ENCODE results near the gene NUP153.
"Not testable (repeated sequence)": the region's sequence is repeated elsewhere in the genome, so short reads cannot be mapped to it uniquely, and the experiment has no call there.

Gene NUP153

GRCh38 chr6:17593246-17593645 lies 113.5 kb downstream of the NUP153 start:
- DNase-seq (ENCODE audit: insufficient read length, low spot score) (no peak), FAIRE-seq (no peak)
- TF ChIP-seq POLR2A (IDR thresholded peaks at IDR 0.05; ENCODE audit: low read depth, low read length) = no peak

- DNase-seq (ENCODE audit: insufficient read length, low spot score) (no peak), FAIRE-seq (no peak)
- TF ChIP-seq POLR2A (IDR thresholded peaks at IDR 0.05; ENCODE audit: low read depth, low read length) = no peak
Observed at GRCh38 chr6:17591287-17591686, 115.4 kb downstream of the NUP153 start.

- FAIRE-seq = peak; percentile 94
- peak; percentile 77 for DNase-seq (ENCODE audit: insufficient read length, low spot score)
- TF ChIP-seq POLR2A (IDR thresholded peaks at IDR 0.05; ENCODE audit: low read depth, low read length) = no peak
Observed at GRCh38 chr6:17589406-17590096, 117.2 kb downstream of the NUP153 start.

- FAIRE-seq = no peak
- no peak for DNase-seq (ENCODE audit: insufficient read length, low spot score)
- TF ChIP-seq POLR2A (IDR thresholded peaks at IDR 0.05; ENCODE audit: low read depth, low read length) = no peak
Observed at GRCh38 chr6:17588011-17588410, 118.7 kb downstream of the NUP153 start.

GRCh38 chr6:17586623-17587022 lies 120.1 kb downstream of the NUP153 start:
- not testable (repeated sequence) for DNase-seq (ENCODE audit: insufficient read length, low spot score); FAIRE-seq

- no peak for TF ChIP-seq POLR2A (IDR thresholded peaks at IDR 0.05; ENCODE audit: low read depth, low read length)
- DNase-seq (ENCODE audit: insufficient read length, low spot score) (no peak), FAIRE-seq (no peak)
Observed at GRCh38 chr6:17585766-17586490, 120.8 kb downstream of the NUP153 start.

- no peak for TF ChIP-seq POLR2A (IDR thresholded peaks at IDR 0.05; ENCODE audit: low read depth, low read length)
- peak; percentile 54 for DNase-seq (ENCODE audit: insufficient read length, low spot score)
- peak; percentile 58 for FAIRE-seq
Observed at GRCh38 chr6:17584241-17584803, 122.4 kb downstream of the NUP153 start.

- FAIRE-seq = peak; percentile 62
Observed at GRCh38 chr6:17583811-17584210, 122.9 kb downstream of the NUP153 start.

GRCh38 chr6:17581282-17581681 lies 125.4 kb downstream of the NUP153 start:
- not testable (repeated sequence) for FAIRE-seq

More at GRCh38 chr6:17583811-17584210, 122.9 kb downstream of the NUP153 start:
- TF ChIP-seq POLR2A (IDR thresholded peaks at IDR 0.05; ENCODE audit: low read depth, low read length) = no peak
- no peak for DNase-seq (ENCODE audit: insufficient read length, low spot score)

GRCh38 chr6:17580518-17581048 lies 126.1 kb downstream of the NUP153 start:
- no peak for TF ChIP-seq POLR2A (IDR thresholded peaks at IDR 0.05; ENCODE audit: low read depth, low read length)
- FAIRE-seq = no peak
- DNase-seq (ENCODE audit: insufficient read length, low spot score) = no peak

More at GRCh38 chr6:17581282-17581681, 125.4 kb downstream of the NUP153 start:
- not testable (repeated sequence) for DNase-seq (ENCODE audit: insufficient read length, low spot score)

- FAIRE-seq (no peak), DNase-seq (ENCODE audit: insufficient read length, low spot score) (no peak)
- no peak for TF ChIP-seq POLR2A (IDR thresholded peaks at IDR 0.05; ENCODE audit: low read depth, low read length)
Observed at GRCh38 chr6:17577059-17577458, 129.7 kb downstream of the NUP153 start.

- DNase-seq (ENCODE audit: insufficient read length, low spot score) (no peak), FAIRE-seq (no peak)
- no peak for TF ChIP-seq POLR2A (IDR thresholded peaks at IDR 0.05; ENCODE audit: low read depth, low read length)
Observed at GRCh38 chr6:17574866-17575560, 131.7 kb downstream of the NUP153 start.

- no peak for DNase-seq (ENCODE audit: insufficient read length, low spot score)
- no peak for FAIRE-seq
- no peak for TF ChIP-seq POLR2A (IDR thresholded peaks at IDR 0.05; ENCODE audit: low read depth, low read length)
Observed at GRCh38 chr6:17565399-17565798, 141.3 kb downstream of the NUP153 start.

Data from H54 (cell line).